HepG2 (cell line): ENCODE data around the gene POFUT2. TPM values are rescaled to one million over a fixed set of nuclear protein-coding genes. Genes with fewer than 3 reads are reported as not detected.

ENCODE experiments used
- ATAC-seq: fragments of 200-7000 bp; cut with Tn5 transposase; 3 replicates; pipeline ENCODE4 v1.9.1; 2020; ENCODE audit warnings: mild to moderate bottlenecking, moderate library complexity
- BruUV-seq: library from RNA; stranded (reverse); fragments of 400-500 nt; replicated peaks from 2 replicates; lab custom pipeline; 2021; lab: Mats Ljungman, UMichigan
- CTCF ChIA-PET: fragments of 300-600 bp; formaldehyde crosslinking; extraction: SDS; loops from one replicate; lab custom pipeline; 2021; ENCODE audit warnings: low total read pairs, inconsistent platforms, low intra/inter-chr PET ratio; lab: Yijun Ruan, JAX
- POLR2A ChIA-PET: fragments of 350-600 bp; sonication (Branson Sonifier 250); formaldehyde crosslinking; loops from one replicate; lab custom pipeline; 2020; ENCODE audit warnings: antibody characterized with exemption, inconsistent platforms; lab: Yijun Ruan, JAX
- DNase-seq: peaks from one replicate; pipeline ENCODE4 v3.0.0-alpha.2; 2015; ENCODE audit warnings: low spot score
- FAIRE-seq: peaks from 3 replicates; lab custom pipeline; 2011; peaks lifted over from hg19 to GRCh38; lab: Jason Lieb, UNC
- H2AFZ ChIP-seq: one replicate; pipeline ENCODE4 v1.6.1; 2011; ENCODE audit warnings: low read length, inconsistent platforms
- H3K27ac ChIP-seq: fragments of 300-600 bp; 3 replicates; pipeline ENCODE4 v1.8.0; 2011; ENCODE audit warnings: mixed run types, mild to moderate bottlenecking, mixed read lengths, low read length, inconsistent platforms; ENCODE audit not compliant: insufficient read depth; ENCODE audit errors: extremely low read length
- H3K27me3 ChIP-seq, 2 experiments: fragments of 200-600 bp in 1 of 2; 2 replicates in 1 of 2; 3 replicates in 1 of 2; pipeline versions ENCODE4 v1.6.0 to v1.8.0; 2011; ENCODE audit warnings: low read length in 2 of 2, mild to moderate bottlenecking in 2 of 2, moderate library complexity in 2 of 2, inconsistent platforms in 1 of 2; ENCODE audit not compliant: insufficient read depth in 2 of 2, control insufficient read depth in 1 of 2
- H3K36me3 ChIP-seq, 2 experiments: fragments of 200-600 bp in 1 of 2; replicated peaks in 1 of 2; 2 replicates in 1 of 2; 3 replicates in 1 of 2; pipeline versions ENCODE4 v1.5.1 to v1.8.0; 2011; ENCODE audit warnings: low read length in 2 of 2, inconsistent platforms in 1 of 2; ENCODE audit not compliant: insufficient read depth in 2 of 2, control insufficient read depth in 1 of 2
- H3K4me1 ChIP-seq: 2 replicates; pipeline ENCODE4 v1.5.1; 2012; ENCODE audit warnings: low read length, inconsistent platforms; ENCODE audit not compliant: insufficient read depth
- H3K4me2 ChIP-seq: 2 replicates; pipeline ENCODE4 v1.6.0; 2011; ENCODE audit warnings: low read depth, low read length, inconsistent platforms
- H3K4me3 ChIP-seq, 3 experiments: fragments of 200-600 bp in 1 of 3; sonication (generic), shearing (Covaris generic) in 1 of 3; replicated peaks in 1 of 3; 2 replicates each; pipeline ENCODE4 v1.5.1; 2011 to 2016; ENCODE audit warnings: low read length in 3 of 3, inconsistent platforms in 2 of 3, low read depth in 2 of 3, mild to moderate bottlenecking in 2 of 3, control low read depth in 1 of 3, mixed read lengths in 1 of 3; ENCODE audit not compliant: insufficient read depth in 1 of 3
- H3K79me2 ChIP-seq: one replicate; pipeline ENCODE4 v1.6.1; 2011; ENCODE audit warnings: low read length, inconsistent platforms; ENCODE audit not compliant: insufficient read depth
- H3K9ac ChIP-seq: 2 replicates; pipeline ENCODE4 v1.6.0; 2011; ENCODE audit warnings: mild to moderate bottlenecking, low read depth, low read length, inconsistent platforms; ENCODE audit not compliant: insufficient read depth
- H3K9me3 ChIP-seq: 2 replicates; pipeline ENCODE4 v1.5.1; 2012; ENCODE audit warnings: mild to moderate bottlenecking, low read length
- H4K20me1 ChIP-seq: 2 replicates; pipeline ENCODE4 v1.6.0; 2011; ENCODE audit warnings: inconsistent platforms, mild to moderate bottlenecking, low read length, moderate library complexity; ENCODE audit not compliant: insufficient read depth
- ADNP ChIP-seq: sonication (generic); formaldehyde crosslinking; IDR thresholded peaks from 2 replicates; pipeline ENCODE4 v1.4.0; 2020; ENCODE audit warnings: missing genetic modification reagents
- ASH2L ChIP-seq: fragments of 300-600, 200-600 bp; sonication (generic); IDR thresholded peaks from 2 replicates; pipeline ENCODE4 v1.7.0; 2017; ENCODE audit warnings: low read depth, mild to moderate bottlenecking, moderate library complexity, mixed read lengths, low read length; ENCODE audit not compliant: insufficient read length
- ATF2 ChIP-seq: sonication (generic); formaldehyde crosslinking; IDR thresholded peaks from 2 replicates; pipeline ENCODE4 v1.4.0; 2020; ENCODE audit warnings: missing genetic modification reagents
- DZIP1 ChIP-seq: sonication (generic); formaldehyde crosslinking; IDR thresholded peaks from 2 replicates; pipeline ENCODE4 v1.5.0; 2020; ENCODE audit warnings: mild to moderate bottlenecking, missing genetic modification reagents
- ERF ChIP-seq: IDR thresholded peaks from 2 replicates; pipeline ENCODE4 v1.6.1; 2018; ENCODE audit warnings: missing biosample characterization, missing genetic modification reagents
- KDM4B ChIP-seq: sonication (generic); formaldehyde crosslinking; IDR thresholded peaks from 2 replicates; pipeline ENCODE4 v1.4.0; 2020; ENCODE audit warnings: missing genetic modification reagents
- MEF2D ChIP-seq: sonication (generic); formaldehyde crosslinking; IDR thresholded peaks from 2 replicates; pipeline ENCODE4 v1.5.1; 2020; ENCODE audit warnings: mild to moderate bottlenecking, missing genetic modification reagents
- NFIC ChIP-seq: IDR thresholded peaks from 2 replicates; pipeline ENCODE4 v1.6.1; 2012; ENCODE audit warnings: mild to moderate bottlenecking, low read length, inconsistent platforms
- ZFYVE20 ChIP-seq: sonication (generic); formaldehyde crosslinking; IDR thresholded peaks from 2 replicates; pipeline ENCODE4 v1.8.0; 2023; ENCODE audit warnings: low read depth, mild to moderate bottlenecking, moderate library complexity, missing genetic modification reagents, borderline replicate concordance
- ZNF224 ChIP-seq: sonication (generic); formaldehyde crosslinking; IDR thresholded peaks from 2 replicates; pipeline ENCODE4 v1.5.0; 2020; ENCODE audit warnings: mild to moderate bottlenecking, missing genetic modification reagents
- ZNF225 ChIP-seq: sonication (generic); formaldehyde crosslinking; IDR thresholded peaks from 2 replicates; pipeline ENCODE4 v1.4.0; 2020; ENCODE audit warnings: mild to moderate bottlenecking, missing genetic modification reagents
- ZNF576 ChIP-seq: sonication (generic); formaldehyde crosslinking; IDR thresholded peaks from 2 replicates; pipeline ENCODE4 v1.4.0; 2020; ENCODE audit warnings: mild to moderate bottlenecking, missing genetic modification reagents
- ZNF598 ChIP-seq: sonication (generic); formaldehyde crosslinking; IDR thresholded peaks from 2 replicates; pipeline ENCODE4 v1.5.1; 2020; ENCODE audit warnings: mild to moderate bottlenecking, missing genetic modification reagents, borderline replicate concordance
- WGBS: methylation state at CpG from one replicate; pipeline ENCODE4 v1.1.6; 2017; ENCODE audit warnings: low lambda C conversion rate; 5-methylcytosine and 5-hydroxymethylcytosine counted together
- in situ Hi-C: cut with HindIII; loops from 2 replicates; pipeline ENCODE4 v1.10.0; 2017; ENCODE audit warnings: low pct_unique_long_range_greater_than_20kb; ENCODE audit not compliant: extremely low pct_ligation_motif_present
- intact Hi-C: fragments of 100-400 bp; cut with micrococcal nuclease; formaldehyde crosslinking; loops from one replicate; pipeline ENCODE4 v1.10.0; 2022; ENCODE audit not compliant: unreplicated experiment
- polyA plus RNA-seq, 8 experiments: library from polyadenylated mRNA; depleted of rRNA in 3 of 8; stranded (reverse) in 7 of 8; unstranded in 1 of 8; fragments of >200 nt; fragmentation: Illumina TruSeq in 4 of 8; extraction: Trizol in 4 of 8; gene quantifications; 2 replicates each; pipeline versions ENCODE4 v1.2.1 to v1.2.3, GENCODE V29; 2011 to 2016; ENCODE audit warnings: low read depth in 4 of 8, missing spikeins in 1 of 8, mixed read lengths in 1 of 8; ENCODE audit not compliant: insufficient read depth in 1 of 8
- total RNA-seq, 5 experiments: library from RNA; depleted of rRNA; stranded (reverse); fragments of >200 nt; fragmentation: Illumina TruSeq; extraction: Trizol; gene quantifications; 2 replicates each; pipeline ENCODE4 v1.2.3, GENCODE V29; 2016; ENCODE audit warnings: low read depth in 1 of 5

Gene POFUT2
- total and polyA plus RNA-seq, 2 of the 13 experiments (the other 11 are each of a cell fraction or from before 2014, with no cell fraction given), result 22.8 to 24.0 TPM

GRCh38 chr21:45220714-45221490, 66.8 kb downstream of the POFUT2 start:
- H4K20me1 ChIP-seq, result no peaks in the 10 kb centered on the region
- FAIRE-seq, result no peak
- WGBS, result 93% methylated on average over 17 of the region's 29 CpGs
- no peak overlapping the region for H3K27ac ChIP-seq
- H3K9me3 ChIP-seq, result no peaks in the 10 kb centered on the region
- no peak for ATAC-seq
- no peak for DNase-seq
- peaks cover 4 to 5% of the 10 kb centered on the region in 2 experiments; a peak in 3 of 5 replicates for H3K36me3 ChIP-seq
- CTCF ChIA-PET, result no interaction called here
- H3K9ac ChIP-seq, result no peak overlapping the region
- POLR2A ChIA-PET, result no interaction called here
- in situ Hi-C loops (no loop called here), intact Hi-C loops (no loop called here)
- H3K4me2 ChIP-seq, result no peak overlapping the region
- no peak overlapping the region for H3K4me3 ChIP-seq
- H3K4me1 ChIP-seq, result no peaks in the 10 kb centered on the region
- no peaks in the 10 kb centered on the region for H3K27me3 ChIP-seq
- no TSS peak for BruUV-seq
- H2AFZ ChIP-seq, result no peak overlapping the region
- no peaks in the 10 kb centered on the region for H3K79me2 ChIP-seq
- TF ChIP-seq ZNF576 (CRISPR knock-in tag) (no peak), ATF2 (no peak), ZNF225 (CRISPR knock-in tag) (no peak), ASH2L (no peak), KDM4B (no peak), MEF2D (CRISPR knock-in tag) (no peak), ZNF224 (CRISPR knock-in tag) (no peak), ZNF598 (no peak), NFIC (no peak), ADNP (CRISPR knock-in tag) (no peak), DZIP1 (CRISPR knock-in tag) (no peak), ERF (CRISPR knock-in tag) (no peak), ZFYVE20 (CRISPR knock-in tag) (no peak)
